Activated CD8-positive, alpha-beta memory T cell treated with anti-CD3 and anti-CD28 coated beads for 36 hours (primary cell): ENCODE results near the gene PDXK. TPM values are rescaled to one million over a fixed set of nuclear protein-coding genes. Genes with fewer than 3 reads are reported as not detected.
"Not testable (repeated sequence)": the region's sequence is repeated elsewhere in the genome, so short reads cannot be mapped to it uniquely, and the experiment has no call there.

Source experiments
- CTCF ChIA-PET: fragments of 350-600 bp; sonication (Branson Sonifier 250); formaldehyde crosslinking; loops from one replicate; lab custom pipeline; 2021; ENCODE audit warnings: antibody characterized with exemption; lab: Charles Lee
- POLR2A ChIA-PET: fragments of 350-600 bp; sonication (Branson Sonifier 250); formaldehyde crosslinking; loops from one replicate; lab custom pipeline; 2021; ENCODE audit warnings: antibody characterized with exemption; lab: Charles Lee
- total RNA-seq, 2 experiments: library from RNA; stranded (reverse); gene quantifications; one replicate each; pipeline ENCODE4 v1.2.3, GENCODE V29; 2021

Gene PDXK
- total RNA-seq, 2 experiments from 2014 or later: 113 to 115 TPM

DNA sequence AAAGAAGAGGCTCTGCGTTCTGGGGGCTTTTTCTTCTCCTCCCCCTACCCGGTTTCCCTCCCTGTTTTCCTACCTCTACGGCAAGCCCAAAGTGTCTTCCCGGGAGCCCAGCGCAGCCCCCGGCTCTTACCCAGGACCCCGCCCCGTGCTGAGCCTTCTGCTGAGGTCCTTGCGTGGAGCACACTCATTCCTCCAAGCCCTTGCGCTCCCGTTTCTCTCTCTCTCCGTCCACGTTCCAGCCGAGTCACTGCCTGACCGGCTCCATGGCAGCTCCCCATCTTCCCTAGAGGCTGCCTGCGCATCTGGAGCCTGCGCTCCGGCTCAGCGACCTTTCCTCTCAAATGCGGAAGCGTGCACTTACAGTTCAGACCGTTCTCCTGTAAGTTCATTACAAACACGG is 24.9 kb upstream of the PDXK start:
- ChIA-PET CTCF (interaction anchor here (1.0 kb wide), 1 partner anchor 27 kb away, joined by 3 read pairs; no protein-coding TSS in a partner anchor), POLR2A (no interaction called here)

DNA sequence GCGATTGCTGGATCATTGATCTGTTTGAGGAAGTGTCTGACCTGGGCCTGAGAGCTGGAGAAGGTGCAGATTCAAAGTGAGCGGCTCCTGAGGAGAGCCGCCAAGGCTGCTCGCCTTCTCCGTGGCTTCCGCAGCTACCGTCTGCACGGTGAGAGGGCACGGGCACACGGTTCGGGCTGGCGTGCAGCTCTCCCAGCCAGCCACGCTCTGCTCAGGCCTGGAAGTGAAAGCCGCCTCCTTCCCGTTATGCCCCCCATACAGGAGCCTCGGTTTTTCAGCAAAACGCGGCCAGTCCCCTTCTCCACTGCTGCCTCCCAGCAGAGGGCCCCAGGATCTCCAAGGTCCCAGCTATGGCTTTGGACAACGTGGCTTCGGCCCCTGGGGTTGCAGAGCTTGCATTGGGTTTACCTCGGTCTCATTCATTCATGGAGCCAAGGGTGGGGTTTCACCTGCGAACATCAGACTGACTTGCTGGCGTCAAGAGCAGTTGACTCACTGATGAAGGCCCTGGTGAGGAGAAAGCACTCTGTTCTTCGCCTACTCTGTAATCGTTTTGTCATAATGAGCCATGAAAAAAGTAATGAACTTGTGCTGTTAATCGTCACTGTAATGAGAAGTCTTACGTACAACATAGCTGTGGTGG is 24.4 kb upstream of the PDXK start:
- POLR2A ChIA-PET: no interaction called here
- CTCF ChIA-PET: interaction anchor here (1.0 kb wide), 1 partner anchor 28 kb away, joined by 3 read pairs; no protein-coding TSS in a partner anchor

DNA sequence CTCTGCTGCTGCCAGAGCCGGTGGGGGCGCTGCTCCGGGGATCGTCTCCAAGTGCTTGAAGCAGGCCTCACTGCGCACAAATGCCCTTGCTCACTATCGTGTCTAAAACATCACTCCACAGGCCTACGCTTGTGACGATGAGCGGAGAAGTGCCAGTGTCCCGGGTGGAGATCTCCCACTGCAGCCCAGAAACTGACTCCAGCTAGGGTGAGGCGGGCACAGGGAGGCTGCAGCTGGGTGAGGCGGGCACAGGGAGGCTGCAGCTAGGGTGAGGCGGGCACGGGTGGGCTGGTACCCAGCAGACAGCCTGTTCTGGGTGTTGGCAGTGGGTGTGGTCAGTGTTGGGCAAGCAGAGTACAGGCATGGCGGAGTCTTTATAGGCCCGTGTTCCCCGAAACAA is 22.7 kb upstream of the PDXK start:
- POLR2A ChIA-PET: no interaction called here

DNA sequence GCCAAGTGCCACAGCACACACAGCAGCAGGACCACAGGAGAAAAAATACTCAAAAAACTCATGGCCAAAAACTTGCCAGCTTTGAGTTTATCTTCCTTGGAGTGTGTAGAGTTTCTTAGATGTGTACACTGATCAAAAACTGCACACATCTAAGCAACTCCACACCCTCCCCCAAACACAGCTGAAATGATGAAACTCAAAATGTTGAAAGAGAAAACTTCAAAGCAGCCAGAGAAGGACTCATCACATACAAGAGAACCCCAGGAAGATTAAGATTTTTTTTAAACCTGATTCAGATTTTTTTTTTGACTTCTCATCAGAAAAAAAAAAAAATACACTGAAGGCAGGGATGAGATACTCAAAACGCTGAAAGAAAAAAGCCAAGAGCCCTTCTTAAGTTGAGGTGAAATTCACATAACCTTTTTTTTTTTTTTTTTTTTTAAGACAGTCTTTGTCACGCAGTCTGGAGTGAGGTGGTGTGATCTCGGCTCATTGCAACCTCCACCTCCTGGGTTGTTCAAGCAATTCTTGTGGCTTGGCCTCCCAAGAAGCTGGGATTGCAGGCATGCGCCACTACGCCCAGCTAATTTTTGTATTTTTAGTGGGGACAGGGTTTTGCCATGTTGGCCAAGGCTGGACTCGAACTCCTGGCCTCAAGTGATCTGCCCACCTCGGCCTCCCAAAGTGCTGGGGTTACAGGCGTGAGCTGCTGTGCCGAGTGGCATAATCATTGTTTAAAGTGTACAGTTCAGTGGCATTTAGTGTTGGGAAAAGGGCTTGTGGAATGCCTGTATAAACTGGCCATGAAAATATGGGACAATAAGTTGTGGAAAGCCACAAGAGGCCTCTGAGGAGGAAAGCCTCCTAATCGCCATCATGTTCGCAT is 20.9 kb upstream of the PDXK start:
- CTCF ChIA-PET: interaction anchor here (0.7 kb wide), 1 partner anchor 67 kb away, joined by 3 read pairs; no protein-coding TSS in a partner anchor
- POLR2A ChIA-PET: no interaction called here

More for the DNA sequence above, 22.7 kb upstream of the PDXK start:
- CTCF ChIA-PET: no interaction called here

DNA sequence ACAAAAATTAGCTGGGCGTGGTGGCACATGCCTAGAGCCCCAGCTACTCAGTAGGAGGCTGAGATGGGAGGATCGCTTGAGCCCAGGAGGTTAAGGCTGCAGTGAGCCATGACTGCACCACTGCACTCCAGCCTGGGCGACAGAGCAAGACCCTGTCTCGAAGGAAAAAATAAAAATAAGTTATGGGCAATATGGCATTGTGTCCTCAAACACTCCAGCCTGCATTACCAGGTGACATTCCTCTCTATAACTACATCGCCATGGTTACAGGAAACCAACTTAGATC is 19.5 kb upstream of the PDXK start:
- POLR2A ChIA-PET, CTCF ChIA-PET: not testable (repeated sequence)

DNA sequence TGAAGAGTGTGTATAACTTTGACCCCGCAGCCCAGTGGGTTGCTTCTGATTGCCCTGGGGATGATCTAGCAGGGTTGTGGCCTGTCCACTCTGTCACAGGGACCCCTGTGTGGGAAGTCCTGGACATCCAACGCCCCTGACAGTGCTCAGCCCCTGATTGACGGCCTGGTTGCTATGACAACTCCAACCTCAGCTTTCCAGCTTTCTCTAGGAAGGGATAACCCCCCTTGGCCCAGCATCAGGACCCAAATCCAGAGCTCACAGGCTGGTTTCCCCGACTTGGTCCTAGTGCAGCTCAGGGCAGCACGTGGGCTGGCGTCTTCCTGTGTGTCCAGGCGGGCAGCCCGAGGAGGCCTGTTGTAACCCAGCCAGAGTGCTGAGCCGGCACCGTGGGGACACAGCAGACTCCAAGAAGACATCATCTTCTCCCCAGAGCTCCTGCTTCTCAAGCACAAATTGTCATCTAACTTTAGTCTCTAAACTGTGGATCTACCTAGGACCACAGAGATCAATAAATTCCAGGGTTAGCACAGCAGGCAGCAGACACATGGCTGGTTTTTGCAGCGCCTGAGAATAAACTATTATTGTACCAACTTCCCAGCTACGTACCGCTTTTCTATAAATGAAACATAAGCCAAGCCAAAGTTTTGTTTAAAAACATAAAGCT is 18.9 kb upstream of the PDXK start:
- POLR2A ChIA-PET: no interaction called here
- CTCF ChIA-PET: no interaction called here

DNA sequence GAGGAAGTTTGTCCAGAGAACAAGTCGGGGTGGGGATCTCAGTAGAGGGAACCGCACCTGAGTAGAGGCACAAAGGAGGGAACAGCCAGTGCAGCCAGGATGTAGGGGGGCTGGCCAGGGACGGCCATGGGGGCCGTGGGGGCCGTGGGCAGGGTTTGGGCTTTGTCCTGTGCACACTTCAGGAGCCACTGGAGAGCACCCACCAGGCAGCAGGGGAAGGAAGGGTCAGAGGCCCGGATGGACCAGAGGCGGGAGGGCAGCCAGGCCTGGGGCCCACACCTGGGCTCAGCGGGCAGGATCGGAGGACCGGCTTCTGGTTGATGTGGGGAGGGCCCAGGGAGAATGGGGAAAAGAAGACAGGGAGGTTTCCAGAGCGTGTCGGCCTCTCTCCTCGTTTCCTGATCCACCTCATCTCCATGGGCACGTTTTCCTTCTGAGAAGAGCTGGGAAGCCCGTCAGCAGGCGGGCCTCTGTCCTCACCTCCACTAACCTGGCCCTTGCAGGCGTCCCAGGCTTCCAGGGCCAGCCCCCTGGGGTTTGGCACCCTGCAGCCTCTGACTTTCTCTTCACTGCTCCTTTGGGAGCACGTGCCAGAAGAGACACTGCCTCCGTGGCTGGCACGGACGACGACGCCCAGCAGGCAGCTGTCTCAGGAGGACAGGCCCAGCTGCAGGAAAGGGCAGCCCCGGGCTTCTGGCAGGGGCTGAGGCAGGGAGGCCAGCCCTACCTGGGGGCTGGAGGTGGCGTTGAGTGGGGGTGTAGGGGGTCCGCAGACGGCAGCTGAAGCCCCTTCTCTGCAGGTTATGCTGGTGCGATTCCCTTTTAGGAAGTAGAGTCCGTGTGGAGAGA is 16.8 kb upstream of the PDXK start:
- ChIA-PET CTCF (no interaction called here), POLR2A (no interaction called here)

DNA sequence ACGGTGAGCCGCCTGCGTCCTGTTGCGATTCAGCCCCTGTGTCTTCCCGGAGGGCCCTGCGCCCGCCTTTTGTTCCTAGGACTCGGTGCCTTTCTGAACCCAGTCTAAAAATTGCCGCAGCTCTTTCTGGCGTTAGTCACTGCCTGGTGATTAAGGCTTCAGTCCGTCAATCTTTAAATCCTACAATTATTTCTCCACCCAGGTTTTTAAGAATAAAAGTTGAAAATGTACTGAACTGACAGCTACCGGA is 16.2 kb upstream of the PDXK start:
- POLR2A ChIA-PET: no interaction called here
- CTCF ChIA-PET: no interaction called here

DNA sequence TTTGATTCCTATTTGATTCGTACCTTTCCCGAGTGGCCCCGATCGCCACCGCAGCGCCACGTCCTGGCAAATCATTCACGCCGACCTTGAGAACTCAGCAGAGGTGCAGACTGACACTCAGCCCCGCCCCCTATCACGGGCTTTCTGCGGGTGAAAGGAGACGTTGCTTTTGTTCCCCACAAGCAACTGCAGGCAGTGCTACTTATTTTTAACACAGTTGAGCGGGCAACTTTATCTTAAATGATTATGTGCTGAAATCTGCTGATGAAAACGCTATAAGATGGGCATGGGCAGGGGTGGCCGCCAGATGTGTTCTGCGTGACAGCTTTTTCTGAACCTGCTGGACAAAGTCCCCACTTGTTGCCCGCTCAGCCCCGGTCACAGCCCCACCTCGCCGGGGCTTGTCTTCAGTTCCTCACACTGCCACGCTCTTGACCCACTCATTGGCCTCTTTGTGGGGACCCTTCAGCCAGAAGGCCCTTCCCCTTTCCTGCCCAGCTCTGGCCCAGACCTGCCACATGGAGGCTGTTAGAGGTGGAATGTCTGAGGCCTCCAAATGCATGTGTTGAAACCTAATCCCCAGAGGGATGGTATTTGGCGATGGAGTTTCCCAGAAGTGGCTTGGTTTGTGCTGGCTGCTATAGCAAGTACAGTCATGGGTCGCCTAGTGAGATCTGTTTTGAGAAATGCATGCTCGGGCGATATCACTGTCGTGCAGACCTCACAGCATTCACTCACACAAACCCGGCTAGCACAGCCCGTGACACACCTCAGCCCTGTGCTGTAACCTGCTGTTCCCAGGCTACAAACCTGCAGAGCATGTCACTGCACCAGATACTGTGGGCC is 15.7 kb upstream of the PDXK start:
- ChIA-PET POLR2A (no interaction called here), CTCF (no interaction called here)

DNA sequence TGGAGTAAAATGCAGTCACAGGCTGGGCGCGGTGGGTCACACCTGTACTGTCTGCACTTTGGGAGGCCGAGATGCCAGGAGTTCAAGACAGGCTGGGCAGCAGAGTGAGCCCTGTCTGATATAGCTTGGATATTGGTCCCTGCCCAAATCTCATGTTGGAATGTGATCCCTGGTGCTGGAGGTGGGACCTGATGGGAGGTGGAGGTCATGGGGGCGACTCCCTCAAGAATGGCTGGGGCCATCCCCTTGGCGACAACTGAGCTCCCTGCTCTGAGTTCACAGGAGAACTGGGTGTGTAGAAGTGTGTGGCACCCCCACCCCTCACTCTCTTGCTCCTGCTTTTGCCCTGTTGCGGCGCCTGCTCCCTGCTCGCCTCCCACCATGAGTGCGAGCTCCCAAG is 11.5 kb upstream of the PDXK start:
- POLR2A ChIA-PET: no interaction called here
- CTCF ChIA-PET: interaction anchor here (0.7 to 1.5 kb wide), 2 partner anchors 49 to 82 kb away, joined by 3 to 4 read pairs; partner anchors contain the start of gene RRP1

DNA sequence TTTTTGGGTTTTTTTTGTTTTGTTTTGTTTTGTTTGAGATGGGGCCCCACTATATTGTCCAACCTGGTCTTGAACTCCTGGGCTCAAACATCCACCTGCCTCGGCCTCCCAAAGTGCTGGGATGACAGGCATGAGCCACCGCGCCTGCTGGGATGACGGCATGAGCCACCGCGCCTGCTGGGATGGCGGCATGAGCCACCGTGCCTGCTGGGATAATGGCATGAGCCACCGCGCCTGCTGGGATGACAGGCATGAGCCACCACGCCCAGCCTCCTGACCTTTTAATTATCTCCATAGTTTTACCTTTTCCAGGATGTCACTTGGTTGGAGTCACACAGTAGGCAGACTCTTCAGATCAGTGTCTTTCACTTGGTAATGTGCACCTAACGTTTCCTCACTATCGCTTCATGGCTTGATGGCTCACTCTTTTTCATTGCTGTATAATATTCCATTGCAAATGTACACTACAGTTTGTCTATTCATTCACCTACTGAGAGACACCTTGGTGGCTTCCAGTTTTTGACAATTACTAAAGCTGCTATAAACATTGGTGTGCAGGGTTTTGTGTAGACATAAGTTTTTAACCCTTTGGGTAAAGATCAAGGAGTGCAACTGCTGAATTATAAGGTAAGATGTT is 10.1 kb upstream of the PDXK start:
- POLR2A ChIA-PET: no interaction called here
- CTCF ChIA-PET: no interaction called here

DNA sequence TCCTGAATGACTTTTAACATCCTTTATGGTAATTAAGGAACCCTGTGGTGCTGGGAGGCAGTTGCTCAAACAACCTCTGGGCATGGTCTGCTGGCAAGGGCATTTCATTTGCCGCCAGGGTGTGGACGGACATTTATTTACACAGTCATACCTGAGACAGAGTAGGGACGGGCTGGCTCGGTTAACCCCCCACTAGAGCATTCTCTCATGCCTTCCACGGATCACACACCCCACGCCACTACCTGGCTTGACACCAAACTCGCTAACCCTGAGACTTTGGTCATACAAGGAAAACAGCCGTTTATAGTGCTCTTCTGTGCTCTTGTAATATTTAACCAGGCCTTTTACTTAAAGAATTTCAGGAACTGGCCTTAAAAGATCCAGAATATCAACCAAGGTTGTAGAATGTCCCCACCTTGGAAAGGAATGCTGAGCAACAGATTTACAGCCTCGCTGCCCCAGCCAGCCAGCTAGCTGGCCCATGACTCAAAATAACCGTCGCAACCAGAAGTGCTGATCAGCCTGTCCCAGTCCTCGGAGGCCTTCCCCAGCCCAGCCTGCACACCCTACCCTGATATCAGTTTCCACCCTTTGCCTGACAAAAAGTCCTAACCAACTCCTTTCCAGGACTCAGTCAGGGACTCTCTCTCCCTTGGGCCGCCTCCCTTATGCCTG is 6.5 kb upstream of the PDXK start:
- ChIA-PET POLR2A (no interaction called here), CTCF (no interaction called here)

DNA sequence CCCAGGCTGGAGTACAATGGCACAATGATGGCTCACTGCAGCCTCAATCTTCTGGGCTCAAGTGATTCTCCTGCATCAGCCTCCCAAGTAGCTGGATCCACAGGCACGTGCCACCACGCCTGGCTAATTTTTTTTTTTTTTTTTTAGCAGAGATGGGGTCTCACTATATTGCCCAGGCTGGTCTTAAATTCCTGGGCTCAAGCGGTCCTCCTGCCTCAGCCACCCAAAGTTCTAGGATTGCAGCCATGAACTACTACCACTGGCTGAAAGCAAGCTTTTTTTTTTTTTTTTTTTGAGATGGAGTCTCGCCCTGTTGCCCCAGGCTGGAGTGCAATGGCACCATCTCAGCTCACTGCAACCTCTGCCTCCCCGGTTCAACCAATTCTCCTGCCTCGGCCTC is 5.8 kb upstream of the PDXK start:
- CTCF ChIA-PET, POLR2A ChIA-PET: not testable (repeated sequence)

DNA sequence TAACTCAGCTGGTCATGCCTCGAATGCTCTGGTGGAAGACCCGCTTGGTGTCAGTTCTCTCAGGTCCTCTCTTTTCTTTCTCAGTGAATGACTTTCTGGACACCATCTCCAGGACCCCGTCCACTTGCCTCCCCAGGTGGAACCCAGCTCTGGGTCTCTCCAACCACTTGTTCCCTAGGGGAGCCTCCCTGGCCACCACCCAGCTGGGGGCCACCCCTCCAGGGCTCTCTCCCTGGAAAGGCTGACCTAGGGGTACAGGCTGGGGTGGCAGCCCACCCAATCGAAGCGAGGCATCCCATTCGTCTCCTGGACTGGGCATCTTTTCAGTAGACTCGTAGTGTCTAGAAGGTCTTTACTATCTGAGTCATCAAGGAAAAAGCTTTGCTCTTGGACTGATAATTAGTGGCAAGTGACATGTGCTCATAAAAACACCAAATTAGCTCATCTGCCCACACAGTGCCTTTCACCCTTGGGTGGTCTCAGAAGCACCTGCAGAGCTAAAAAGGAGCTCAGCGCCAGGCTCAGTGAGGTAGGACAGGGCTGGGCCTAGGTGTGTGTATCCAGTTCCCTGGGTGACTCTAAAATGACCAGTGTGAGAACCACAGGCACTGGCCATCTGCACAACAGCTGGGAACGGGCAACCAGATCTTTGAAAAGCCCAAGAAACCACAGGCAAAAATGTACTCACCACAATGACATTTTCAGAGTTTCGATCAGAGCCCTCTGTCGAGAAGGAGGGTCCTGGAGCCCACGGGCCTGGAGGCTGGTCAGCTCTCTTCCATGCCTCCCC is 2.4 kb upstream of the PDXK start:
- POLR2A ChIA-PET: no interaction called here

DNA sequence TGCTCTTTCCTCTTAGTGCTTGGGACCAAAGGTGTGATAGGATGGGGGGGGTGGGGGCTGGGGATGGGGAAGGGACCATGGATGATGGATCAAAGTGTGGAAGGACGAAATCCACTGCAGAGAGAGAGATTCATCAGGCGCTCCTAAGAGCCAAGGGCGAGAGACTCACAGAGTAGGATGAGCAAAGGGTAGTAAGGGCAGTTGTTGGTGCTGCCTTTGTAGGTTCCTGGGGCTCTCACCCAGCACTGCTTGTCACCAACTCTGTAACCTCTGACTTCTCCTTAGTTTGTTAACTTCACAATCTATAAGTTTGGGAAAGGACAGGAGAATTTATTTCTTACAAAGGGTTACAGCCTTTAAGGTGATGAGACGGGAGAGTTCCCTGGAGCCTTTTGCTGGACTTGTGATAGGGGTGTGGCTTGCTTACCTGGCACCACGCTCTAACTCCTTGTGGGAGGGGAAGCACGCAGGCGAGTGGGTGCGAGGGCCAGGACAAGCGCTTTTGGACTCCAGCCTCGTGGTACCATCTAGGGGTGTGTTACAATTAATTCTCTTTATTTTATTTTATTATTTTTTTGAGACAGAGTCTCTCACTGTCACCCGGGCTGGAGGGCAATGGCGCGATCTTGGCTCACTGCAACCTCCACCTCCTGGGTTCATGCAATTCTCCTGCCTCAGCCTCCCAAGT is 1.6 kb upstream of the PDXK start:
- ChIA-PET CTCF (no interaction called here), POLR2A (no interaction called here)

More for the DNA sequence above, 2.4 kb upstream of the PDXK start:
- CTCF ChIA-PET: no interaction called here

DNA sequence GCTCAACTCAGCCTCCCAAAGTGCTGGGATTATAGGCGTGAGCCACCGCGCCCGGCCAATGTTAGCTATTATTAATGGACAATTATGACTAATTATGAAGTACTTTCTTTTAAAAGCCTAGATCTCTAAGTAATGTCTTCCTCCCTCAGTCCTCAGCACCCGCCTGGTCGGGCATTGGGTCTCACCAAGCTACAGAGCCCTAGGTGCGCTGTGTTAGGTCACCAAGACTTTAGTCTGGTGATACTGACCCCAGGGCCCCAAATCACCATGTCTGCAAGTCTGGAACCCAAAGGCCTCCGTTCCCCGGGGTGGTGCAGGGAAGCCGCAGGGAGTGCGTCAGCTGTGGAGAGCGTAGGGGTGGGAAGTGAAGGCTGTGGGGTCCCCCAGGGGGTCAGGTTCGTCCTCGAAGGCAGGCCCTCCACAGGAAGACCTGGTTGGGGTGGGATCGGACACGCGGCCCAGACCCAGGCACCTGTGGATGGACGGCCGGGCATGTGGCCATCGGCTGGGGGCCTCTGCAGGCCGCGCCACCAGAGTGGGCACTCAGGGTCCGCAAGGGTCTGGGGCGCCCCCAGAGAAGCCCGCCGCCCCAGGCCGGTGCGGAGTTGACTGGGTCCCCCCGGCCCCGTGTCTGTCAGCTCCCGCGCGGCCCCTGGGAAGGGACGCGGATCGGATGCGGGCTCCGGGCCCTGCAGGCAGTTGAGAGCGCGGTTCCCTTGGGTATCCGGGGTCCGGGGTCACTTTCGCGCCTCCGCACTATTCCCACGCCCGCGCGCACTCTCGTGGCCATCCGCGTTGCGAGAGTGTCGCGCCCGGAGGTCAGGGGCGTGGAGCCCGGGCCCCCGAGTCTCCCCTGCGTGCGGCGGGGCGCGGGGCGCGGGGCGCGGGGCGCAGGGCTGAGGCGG is 710 bp upstream of the PDXK start:
- POLR2A ChIA-PET: no interaction called here

More for the DNA sequence above, 710 bp upstream of the PDXK start:
- CTCF ChIA-PET: no interaction called here
